ENCODE measurements around the gene CAMTA1.

DNA sequence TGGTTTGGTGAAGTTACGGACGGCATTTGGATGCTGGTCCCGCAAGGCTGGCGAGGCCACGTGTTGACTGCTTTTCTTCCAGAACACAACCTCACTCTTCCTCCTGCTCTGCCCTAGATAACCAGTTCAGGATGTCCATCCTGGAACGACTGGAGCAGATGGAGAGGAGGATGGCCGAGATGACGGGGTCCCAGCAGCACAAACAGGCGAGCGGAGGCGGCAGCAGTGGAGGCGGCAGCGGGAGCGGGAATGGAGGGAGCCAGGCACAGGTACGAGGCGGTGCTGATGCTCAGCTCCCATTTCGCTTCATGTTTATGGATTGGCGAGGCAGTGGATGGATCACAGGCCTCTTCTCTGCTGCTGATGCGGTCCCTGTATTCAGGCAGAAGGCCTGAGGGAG lies 947.1 kb downstream of the CAMTA1 start:
- TF ChIP-seq POLR2AphosphoS5 (IDR thresholded peaks at IDR 0.05; ENCODE audit: insufficient read depth in 1 of 2, low read depth in 1 of 2) = no peak
- TF ChIP-seq, protein P1, sequence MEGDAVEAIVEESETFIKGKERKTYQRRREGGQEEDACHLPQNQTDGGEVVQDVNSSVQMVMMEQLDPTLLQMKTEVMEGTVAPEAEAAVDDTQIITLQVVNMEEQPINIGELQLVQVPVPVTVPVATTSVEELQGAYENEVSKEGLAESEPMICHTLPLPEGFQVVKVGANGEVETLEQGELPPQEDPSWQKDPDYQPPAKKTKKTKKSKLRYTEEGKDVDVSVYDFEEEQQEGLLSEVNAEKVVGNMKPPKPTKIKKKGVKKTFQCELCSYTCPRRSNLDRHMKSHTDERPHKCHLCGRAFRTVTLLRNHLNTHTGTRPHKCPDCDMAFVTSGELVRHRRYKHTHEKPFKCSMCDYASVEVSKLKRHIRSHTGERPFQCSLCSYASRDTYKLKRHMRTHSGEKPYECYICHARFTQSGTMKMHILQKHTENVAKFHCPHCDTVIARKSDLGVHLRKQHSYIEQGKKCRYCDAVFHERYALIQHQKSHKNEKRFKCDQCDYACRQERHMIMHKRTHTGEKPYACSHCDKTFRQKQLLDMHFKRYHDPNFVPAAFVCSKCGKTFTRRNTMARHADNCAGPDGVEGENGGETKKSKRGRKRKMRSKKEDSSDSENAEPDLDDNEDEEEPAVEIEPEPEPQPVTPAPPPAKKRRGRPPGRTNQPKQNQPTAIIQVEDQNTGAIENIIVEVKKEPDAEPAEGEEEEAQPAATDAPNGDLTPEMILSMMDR (IDR thresholded peaks at IDR 0.05) = no peak
